H1 (cell line): ENCODE data around the gene CDH12. TPM values are rescaled to one million over a fixed set of nuclear protein-coding genes. Genes with fewer than 3 reads are reported as not detected.

Experiments used
- CHD7 ChIP-seq: fragments of 300-600 bp; sonication (generic); IDR thresholded peaks from 2 replicates; pipeline ENCODE4 v1.7.1; 2012; ENCODE audit warnings: low read length, moderate library complexity, mild to moderate bottlenecking, inconsistent platforms; ENCODE audit not compliant: insufficient replicate concordance
- polyA plus RNA-seq, 7 experiments: library from polyadenylated mRNA; depleted of rRNA in 3 of 7; stranded (reverse) in 5 of 7; unstranded in 2 of 7; fragments of >200 nt in 5 of 7; fragments of 200-250 nt in 2 of 7; gene quantifications; 1 replicate in 5 of 7; 2 replicates in 1 of 7; 4 replicates in 1 of 7; pipeline versions ENCODE4 v1.2.1 to v1.2.3, GENCODE V29; 2011 to 2013; ENCODE audit warnings: missing spikeins in 2 of 7, mixed read lengths in 2 of 7
- total RNA-seq: library from RNA; stranded (reverse); fragmentation: NEBNext Ultra II Directional; extraction: Animal tissue kit (Norgen Biotek cat#: 25700); gene quantifications from 2 replicates; pipeline ENCODE4 v1.2.1, GENCODE V29; 2021

Gene CDH12
- total and polyA plus RNA-seq, 2 of the 8 experiments (the other 6 are each of a cell fraction or from before 2014, with no cell fraction given): 0.03 TPM; not detected in 1

- no peak for TF ChIP-seq CHD7
Measured at GRCh38 chr5:22734907-22735306, 118.2 kb downstream of the CDH12 start (continued).
